GM12874 (cell line): Measurements from ENCODE around the gene CDH6.

ENCODE experiments used
- TF ChIP-seq, protein P1 (sequence below): IDR thresholded peaks from 2 replicates; pipeline ENCODE4 v1.5.1; 2011; ENCODE audit warnings: low read depth, mild to moderate bottlenecking, control low read depth, low read length, moderate library complexity; ENCODE audit not compliant: insufficient read depth

Gene CDH6

DNA sequence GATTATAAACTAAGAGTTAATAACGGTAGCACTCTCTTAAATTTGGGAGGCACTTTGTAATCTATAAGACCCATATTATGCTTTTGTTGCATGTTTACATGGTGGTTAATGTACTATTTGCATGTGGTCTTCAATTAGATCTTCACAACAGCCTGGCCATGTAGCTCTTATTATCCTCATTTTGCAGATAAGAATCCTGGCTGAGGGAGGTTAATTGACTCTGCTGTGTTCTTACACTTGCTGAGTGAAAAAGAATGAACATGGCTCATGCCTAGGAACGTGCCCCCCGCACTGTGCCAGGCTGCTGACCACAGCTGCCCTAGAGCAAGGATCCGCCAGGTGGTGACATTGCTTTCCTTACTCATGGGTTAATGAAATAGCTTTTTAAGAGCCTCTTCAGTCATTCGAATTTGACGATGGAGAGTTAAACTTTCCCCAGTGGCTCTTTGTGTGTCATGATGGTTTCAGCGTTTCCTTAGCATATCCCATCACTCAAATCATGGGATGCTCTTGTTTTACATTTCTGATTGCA is 97.9 kb downstream of the CDH6 start:
- TF ChIP-seq, protein P1, sequence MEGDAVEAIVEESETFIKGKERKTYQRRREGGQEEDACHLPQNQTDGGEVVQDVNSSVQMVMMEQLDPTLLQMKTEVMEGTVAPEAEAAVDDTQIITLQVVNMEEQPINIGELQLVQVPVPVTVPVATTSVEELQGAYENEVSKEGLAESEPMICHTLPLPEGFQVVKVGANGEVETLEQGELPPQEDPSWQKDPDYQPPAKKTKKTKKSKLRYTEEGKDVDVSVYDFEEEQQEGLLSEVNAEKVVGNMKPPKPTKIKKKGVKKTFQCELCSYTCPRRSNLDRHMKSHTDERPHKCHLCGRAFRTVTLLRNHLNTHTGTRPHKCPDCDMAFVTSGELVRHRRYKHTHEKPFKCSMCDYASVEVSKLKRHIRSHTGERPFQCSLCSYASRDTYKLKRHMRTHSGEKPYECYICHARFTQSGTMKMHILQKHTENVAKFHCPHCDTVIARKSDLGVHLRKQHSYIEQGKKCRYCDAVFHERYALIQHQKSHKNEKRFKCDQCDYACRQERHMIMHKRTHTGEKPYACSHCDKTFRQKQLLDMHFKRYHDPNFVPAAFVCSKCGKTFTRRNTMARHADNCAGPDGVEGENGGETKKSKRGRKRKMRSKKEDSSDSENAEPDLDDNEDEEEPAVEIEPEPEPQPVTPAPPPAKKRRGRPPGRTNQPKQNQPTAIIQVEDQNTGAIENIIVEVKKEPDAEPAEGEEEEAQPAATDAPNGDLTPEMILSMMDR: no peak

DNA sequence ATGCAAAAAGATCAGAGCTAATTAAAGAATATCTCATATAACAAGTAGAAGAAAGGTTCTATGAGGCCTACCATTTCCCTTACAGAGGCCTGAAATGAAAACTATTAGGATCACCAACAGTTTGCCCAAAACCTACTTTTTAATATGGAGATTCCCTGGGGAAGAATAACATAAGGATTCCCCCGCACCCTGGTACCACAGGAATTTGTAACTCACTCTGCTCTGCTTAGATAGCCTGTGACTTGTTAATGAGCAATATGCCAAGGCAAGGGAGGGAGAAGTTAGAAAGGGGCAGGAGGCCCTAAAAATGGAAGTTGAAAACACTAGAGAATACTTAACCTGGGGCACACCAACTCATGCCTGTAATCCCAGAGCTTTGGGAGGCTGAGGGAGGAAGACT is 107.0 kb downstream of the CDH6 start:
- TF ChIP-seq, protein P1: no peak

DNA sequence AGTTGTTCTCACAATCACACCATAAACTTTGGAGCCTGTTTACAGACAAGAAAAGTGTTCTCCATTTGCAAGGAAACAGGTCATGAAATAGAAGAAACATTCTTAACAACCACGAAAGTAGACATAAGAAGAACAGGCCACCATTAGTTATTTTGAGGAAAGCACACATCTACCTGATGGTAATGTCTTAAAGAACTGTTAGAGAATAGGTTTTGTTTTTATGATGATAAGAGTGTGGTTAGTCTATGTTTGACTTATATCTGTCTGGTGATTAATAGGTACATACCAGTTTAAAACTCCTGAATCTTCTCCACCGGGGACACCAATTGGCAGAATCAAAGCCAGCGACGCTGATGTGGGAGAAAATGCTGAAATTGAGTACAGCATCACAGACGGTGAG is 108.3 kb downstream of the CDH6 start:
- TF ChIP-seq, protein P1: no peak

DNA sequence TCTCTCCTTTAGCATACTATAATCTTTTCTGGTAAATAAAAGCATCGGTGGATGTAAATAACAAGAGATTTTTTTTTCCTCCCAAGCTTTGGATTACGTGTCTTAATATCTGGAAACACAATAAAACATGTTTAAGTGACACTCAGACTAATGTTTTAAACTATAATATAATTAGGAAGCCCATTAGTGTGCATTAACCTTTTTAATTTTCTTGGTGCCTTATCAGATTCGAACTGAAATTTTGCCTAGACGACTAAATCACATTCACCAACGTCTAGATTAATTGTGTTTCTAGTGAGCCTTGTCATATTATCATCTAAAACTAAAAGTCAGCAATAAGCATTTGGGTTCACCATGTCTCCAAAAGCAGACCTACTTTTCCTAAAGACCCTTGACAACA is 110.2 kb downstream of the CDH6 start:
- TF ChIP-seq, protein P1: no peak

DNA sequence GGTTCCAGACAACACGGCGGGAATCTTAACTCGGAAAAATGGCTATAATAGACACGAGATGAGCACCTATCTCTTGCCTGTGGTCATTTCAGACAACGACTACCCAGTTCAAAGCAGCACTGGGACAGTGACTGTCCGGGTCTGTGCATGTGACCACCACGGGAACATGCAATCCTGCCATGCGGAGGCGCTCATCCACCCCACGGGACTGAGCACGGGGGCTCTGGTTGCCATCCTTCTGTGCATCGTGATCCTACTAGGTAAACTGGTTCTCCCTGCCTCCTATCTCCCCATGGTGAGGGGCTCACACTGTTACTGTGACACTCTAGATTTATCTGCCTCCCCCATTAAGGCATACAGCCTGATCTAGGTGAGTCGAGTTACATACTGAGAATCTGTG is 124.2 kb downstream of the CDH6 start:
- TF ChIP-seq, protein P1: no peak

DNA sequence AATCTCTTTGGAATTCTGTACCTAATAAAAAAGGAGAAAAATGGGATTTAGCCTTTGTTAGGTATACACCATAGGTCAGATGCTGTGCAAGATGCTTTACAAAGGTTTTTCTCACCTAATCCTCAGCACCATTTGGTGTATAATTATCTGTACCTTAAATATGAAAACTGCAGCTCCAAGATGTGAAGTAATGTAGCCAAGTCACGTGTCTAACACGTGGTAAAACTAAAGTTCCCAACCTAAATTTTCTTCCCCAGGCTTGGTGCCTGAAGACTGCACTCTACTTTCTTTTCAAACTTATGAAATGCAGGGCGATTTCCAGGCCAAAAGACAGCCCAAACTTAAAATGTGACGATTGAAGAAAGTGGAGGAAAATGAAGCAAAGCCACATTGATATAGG is 125.8 kb downstream of the CDH6 start:
- TF ChIP-seq, protein P1: no peak

DNA sequence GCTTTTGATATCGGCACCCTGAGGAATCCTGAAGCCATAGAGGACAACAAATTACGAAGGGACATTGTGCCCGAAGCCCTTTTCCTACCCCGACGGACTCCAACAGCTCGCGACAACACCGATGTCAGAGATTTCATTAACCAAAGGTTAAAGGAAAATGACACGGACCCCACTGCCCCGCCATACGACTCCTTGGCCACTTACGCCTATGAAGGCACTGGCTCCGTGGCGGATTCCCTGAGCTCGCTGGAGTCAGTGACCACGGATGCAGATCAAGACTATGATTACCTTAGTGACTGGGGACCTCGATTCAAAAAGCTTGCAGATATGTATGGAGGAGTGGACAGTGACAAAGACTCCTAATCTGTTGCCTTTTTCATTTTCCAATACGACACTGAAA is 129.5 kb downstream of the CDH6 start:
- TF ChIP-seq, protein P1: no peak
